H1 (cell line): ENCODE measurements around the gene MYO5B. TPM values are rescaled to one million over a fixed set of nuclear protein-coding genes. Genes with fewer than 3 reads are reported as not detected.

ENCODE experiments used
- CTCF ChIA-PET: fragments of 300-600 bp; sonication (Branson Sonifier 250); formaldehyde crosslinking; loops from one replicate; lab custom pipeline; 2021; ENCODE audit not compliant: partially characterized antibody; lab: Charles Lee
- POLR2A ChIA-PET: fragments of 300-600 bp; sonication (Branson Sonifier 250); formaldehyde crosslinking; loops from one replicate; lab custom pipeline; 2021; ENCODE audit warnings: inconsistent platforms; ENCODE audit not compliant: partially characterized antibody; lab: Charles Lee
- DNase-seq, 2 experiments: peaks; one replicate each; pipeline versions ENCODE4 v3.0.0 to v3.0.0-alpha.2; 2010 to 2022; ENCODE audit warnings: low spot score in 2 of 2, low read depth in 1 of 2, mixed read lengths in 1 of 2
- FAIRE-seq: peaks from 2 replicates; lab custom pipeline; 2011; peaks lifted over from hg19 to GRCh38; lab: Jason Lieb, UNC
- H2AFZ ChIP-seq: 2 replicates; pipeline ENCODE4 v1.8.1; 2012; ENCODE audit warnings: low read length, inconsistent platforms
- H2AK5ac ChIP-seq: 2 replicates; pipeline ENCODE4 v1.6.1; 2013; ENCODE audit warnings: low read depth, low read length
- H2BK120ac ChIP-seq: replicated peaks from 2 replicates; pipeline ENCODE3; 2013; ENCODE audit warnings: low read depth, low read length, inconsistent platforms
- H2BK12ac ChIP-seq: 2 replicates; pipeline ENCODE4 v1.6.1; 2013; ENCODE audit warnings: low read depth, low read length
- H2BK15ac ChIP-seq: 2 replicates; pipeline ENCODE4 v1.6.1; 2013; ENCODE audit warnings: low read length
- H2BK20ac ChIP-seq: 2 replicates; pipeline ENCODE4 v1.6.1; 2013; ENCODE audit warnings: low read length
- H2BK5ac ChIP-seq: 2 replicates; pipeline ENCODE4 v1.6.1; 2013; ENCODE audit warnings: low read depth, low read length
- H3K14ac ChIP-seq: 2 replicates; pipeline ENCODE4 v1.6.1; 2013; ENCODE audit warnings: inconsistent platforms; ENCODE audit not compliant: insufficient read length
- H3K18ac ChIP-seq: 2 replicates; pipeline ENCODE4 v1.6.1; 2013; ENCODE audit warnings: low read length; ENCODE audit errors: extremely low read depth
- H3K23ac ChIP-seq: 2 replicates; pipeline ENCODE4 v1.6.1; 2013; ENCODE audit warnings: inconsistent platforms; ENCODE audit not compliant: insufficient read length
- H3K23me2 ChIP-seq: 2 replicates; pipeline ENCODE4 v1.6.1; 2013; ENCODE audit warnings: low read depth, low read length
- H3K27ac ChIP-seq: 2 replicates; pipeline ENCODE4 v1.6.1; 2011; ENCODE audit warnings: low read depth, low read length, inconsistent platforms
- H3K27me3 ChIP-seq, 4 experiments: replicated peaks in 1 of 4; 1 replicate in 1 of 4; 2 replicates in 3 of 4; pipeline versions ENCODE4 v1.6.1 to v1.8.1; 2011 to 2013; ENCODE audit warnings: low read length in 3 of 4, mild to moderate bottlenecking in 3 of 4, inconsistent platforms in 2 of 4, mixed read lengths in 2 of 4, moderate library complexity in 1 of 4; ENCODE audit not compliant: control insufficient read depth in 3 of 4, insufficient read depth in 3 of 4; ENCODE audit errors: extremely low read depth in 1 of 4
- H3K36me3 ChIP-seq, 4 experiments: 2 replicates each; pipeline versions ENCODE4 v1.6.1 to v1.8.1; 2011 to 2013; ENCODE audit warnings: mild to moderate bottlenecking in 4 of 4, low read length in 3 of 4, moderate library complexity in 2 of 4, control low read depth in 1 of 4, inconsistent platforms in 1 of 4; ENCODE audit not compliant: insufficient read depth in 4 of 4, control insufficient read depth in 2 of 4
- H3K4ac ChIP-seq: replicated peaks from 2 replicates; pipeline ENCODE3; 2013; ENCODE audit warnings: low read length, low read depth, mixed read lengths, inconsistent platforms; ENCODE audit not compliant: insufficient read length
- H3K4me1 ChIP-seq, 4 experiments: replicated peaks in 1 of 4; 1 replicate in 1 of 4; 2 replicates in 3 of 4; pipeline versions ENCODE4 v1.6.1 to v1.8.1; 2011 to 2013; ENCODE audit warnings: low read length in 3 of 4, inconsistent platforms in 2 of 4, mixed read lengths in 1 of 4; ENCODE audit not compliant: insufficient read depth in 4 of 4, control insufficient read depth in 3 of 4
- H3K4me2 ChIP-seq, 2 experiments: 2 replicates each; pipeline versions ENCODE4 v1.6.1 to v1.8.1; 2011 to 2013; ENCODE audit warnings: low read depth in 2 of 2, low read length in 2 of 2, control low read depth in 1 of 2, inconsistent platforms in 1 of 2, mild to moderate bottlenecking in 1 of 2; ENCODE audit not compliant: insufficient read depth in 1 of 2
- H3K4me3 ChIP-seq, 4 experiments: fragments of 200-600, 300-600 bp in 1 of 4; sonication (generic), shearing (Covaris generic), sonication (Bioruptor Twin) in 1 of 4; 2 replicates each; pipeline versions ENCODE4 v1.5.1 to v1.8.1; 2011 to 2016; ENCODE audit warnings: low read length in 4 of 4, low read depth in 3 of 4, control low read depth in 2 of 4, inconsistent platforms in 2 of 4, mild to moderate bottlenecking in 2 of 4, mixed read lengths in 1 of 4, moderate library complexity in 1 of 4; ENCODE audit not compliant: insufficient read depth in 2 of 4; ENCODE audit errors: extremely low read depth in 1 of 4
- H3K56ac ChIP-seq: replicated peaks from 2 replicates; pipeline ENCODE3; 2013; ENCODE audit warnings: low read depth, mild to moderate bottlenecking, mixed read lengths, low read length, inconsistent platforms; ENCODE audit not compliant: insufficient read length
- H3K79me1 ChIP-seq: 2 replicates; pipeline ENCODE4 v1.6.1; 2013; ENCODE audit warnings: low read depth, low read length, control low read depth
- H3K79me2 ChIP-seq, 2 experiments: 2 replicates each; pipeline versions ENCODE4 v1.6.1 to v1.8.1; 2012 to 2013; ENCODE audit warnings: low read length in 2 of 2, mild to moderate bottlenecking in 2 of 2, inconsistent platforms in 1 of 2; ENCODE audit not compliant: insufficient read depth in 2 of 2, control insufficient read depth in 1 of 2
- H3K9ac ChIP-seq, 4 experiments: replicated peaks in 1 of 4; 1 replicate in 1 of 4; 2 replicates in 3 of 4; pipeline versions ENCODE4 v1.6.1 to v1.8.1; 2011 to 2013; ENCODE audit warnings: low read depth in 3 of 4, low read length in 3 of 4, control low read depth in 2 of 4, mild to moderate bottlenecking in 2 of 4, moderate library complexity in 2 of 4, inconsistent platforms in 1 of 4; ENCODE audit errors: extremely low read depth in 1 of 4
- H3K9me3 ChIP-seq, 2 experiments: 2 replicates each; pipeline versions ENCODE4 v1.6.1 to v1.8.1; 2012 to 2013; ENCODE audit warnings: mild to moderate bottlenecking in 2 of 2, moderate library complexity in 2 of 2, control low read depth in 1 of 2, inconsistent platforms in 1 of 2, low read depth in 1 of 2, low read length in 1 of 2, mixed read lengths in 1 of 2; ENCODE audit not compliant: insufficient read depth in 2 of 2
- H4K20me1 ChIP-seq, 2 experiments: replicated peaks in 1 of 2; 2 replicates each; pipeline versions ENCODE3 to v1.8.1; 2011 to 2013; ENCODE audit warnings: inconsistent platforms in 2 of 2, low read length in 2 of 2, mild to moderate bottlenecking in 1 of 2; ENCODE audit not compliant: insufficient read depth in 2 of 2, control insufficient read depth in 1 of 2
- H4K5ac ChIP-seq: 2 replicates; pipeline ENCODE4 v1.6.1; 2013; ENCODE audit warnings: low read length, low read depth, mixed read lengths, inconsistent platforms; ENCODE audit not compliant: insufficient read length
- H4K8ac ChIP-seq: 2 replicates; pipeline ENCODE4 v1.8.0; 2013; ENCODE audit warnings: mild to moderate bottlenecking, moderate library complexity, low read length, inconsistent platforms; ENCODE audit not compliant: insufficient read depth; ENCODE audit errors: extremely low read depth
- H4K91ac ChIP-seq: replicated peaks from 2 replicates; pipeline ENCODE3; 2013; ENCODE audit warnings: low read length, mixed read lengths, inconsistent platforms; ENCODE audit not compliant: insufficient read length
- CEBPB ChIP-seq: IDR thresholded peaks from 2 replicates; pipeline ENCODE4 v1.6.1; 2012; ENCODE audit warnings: low read depth, low read length
- EP300 ChIP-seq, 2 experiments: IDR thresholded peaks; 1 replicate in 1 of 2; 2 replicates in 1 of 2; pipeline ENCODE4 v1.6.1; 2011 to 2012; ENCODE audit warnings: low read depth in 2 of 2, low read length in 2 of 2, mild to moderate bottlenecking in 2 of 2, borderline replicate concordance in 1 of 2, inconsistent platforms in 1 of 2, moderate library complexity in 1 of 2
- HDAC6 ChIP-seq: IDR thresholded peaks from one replicate; pipeline ENCODE4 v1.7.1; 2012; ENCODE audit warnings: low read depth, mild to moderate bottlenecking, inconsistent platforms, low read length, moderate library complexity
- JUND ChIP-seq: IDR thresholded peaks from 2 replicates; pipeline ENCODE4 v1.6.1; 2011; ENCODE audit warnings: mild to moderate bottlenecking, improper control_type of control experiment, low read length
- KDM1A ChIP-seq: fragments of 200-600, 300-600 bp; sonication (generic); IDR thresholded peaks from 2 replicates; pipeline ENCODE4 v1.7.1; 2016; ENCODE audit warnings: mild to moderate bottlenecking, low read length, borderline replicate concordance
- SUZ12 ChIP-seq: fragments of 200-600 bp; sonication (generic); IDR thresholded peaks from 2 replicates; pipeline ENCODE4 v1.6.1; 2012; ENCODE audit warnings: mild to moderate bottlenecking, inconsistent platforms, low read length, moderate library complexity, mixed read lengths
- TCF12 ChIP-seq: IDR thresholded peaks from 2 replicates; pipeline ENCODE4 v1.6.1; 2011; ENCODE audit warnings: low read depth, mild to moderate bottlenecking, low read length
- TEAD4 ChIP-seq: IDR thresholded peaks from 2 replicates; pipeline ENCODE4 v1.6.1; 2012; ENCODE audit warnings: low read depth, low read length, inconsistent platforms, mixed read lengths
- YY1 ChIP-seq: IDR thresholded peaks from 2 replicates; pipeline ENCODE4 v1.6.1; 2011; ENCODE audit warnings: low read depth, mild to moderate bottlenecking, low read length
- ZNF274 ChIP-seq: IDR thresholded peaks from 2 replicates; pipeline ENCODE4 v1.7.0; 2012; ENCODE audit warnings: low read length, borderline replicate concordance; ENCODE audit errors: extremely low read depth
- WGBS, 2 experiments: shearing (Covaris generic) in 1 of 2; methylation state at CpG; one replicate each; pipeline versions ENCODE4 v1.1.6 to v1.1.7; 2013 to 2015; ENCODE audit warnings: low lambda C conversion rate in 2 of 2, mixed read lengths in 2 of 2, inconsistent platforms in 1 of 2, low coverage in 1 of 2, missing lambda C conversion rate in 1 of 2; ENCODE audit not compliant: insufficient replicate concordance in 2 of 2, insufficient coverage in 1 of 2, insufficient read length in 1 of 2; ENCODE audit errors: extremely low coverage in 1 of 2, missing lambda C conversion rate in 1 of 2; 5-methylcytosine and 5-hydroxymethylcytosine counted together
- polyA plus RNA-seq, 7 experiments: library from polyadenylated mRNA; depleted of rRNA in 3 of 7; stranded (reverse) in 5 of 7; unstranded in 2 of 7; fragments of >200 nt in 5 of 7; fragments of 200-250 nt in 2 of 7; gene quantifications; 1 replicate in 5 of 7; 2 replicates in 1 of 7; 4 replicates in 1 of 7; pipeline versions ENCODE4 v1.2.1 to v1.2.3, GENCODE V29; 2011 to 2013; ENCODE audit warnings: missing spikeins in 2 of 7, mixed read lengths in 2 of 7
- total RNA-seq: library from RNA; stranded (reverse); fragmentation: NEBNext Ultra II Directional; extraction: Animal tissue kit (Norgen Biotek cat#: 25700); gene quantifications from 2 replicates; pipeline ENCODE4 v1.2.1, GENCODE V29; 2021
- TF ChIP-seq, protein P1 (sequence below), 3 experiments: IDR thresholded peaks; 1 replicate in 2 of 3; 2 replicates in 1 of 3; pipeline versions ENCODE4 v1.5.1 to v1.6.1; 2011; ENCODE audit warnings: low read length in 3 of 3, mild to moderate bottlenecking in 3 of 3, inconsistent platforms in 2 of 3, low read depth in 1 of 3, moderate library complexity in 1 of 3; ENCODE audit not compliant: insufficient read depth in 1 of 3; ENCODE audit errors: control extremely low read depth in 1 of 3

The MYO5B gene
- total and polyA plus RNA-seq, 2 of the 8 experiments (the other 6 are each of a cell fraction or from before 2014, with no cell fraction given) = 6.4 to 7.7 TPM

DNA sequence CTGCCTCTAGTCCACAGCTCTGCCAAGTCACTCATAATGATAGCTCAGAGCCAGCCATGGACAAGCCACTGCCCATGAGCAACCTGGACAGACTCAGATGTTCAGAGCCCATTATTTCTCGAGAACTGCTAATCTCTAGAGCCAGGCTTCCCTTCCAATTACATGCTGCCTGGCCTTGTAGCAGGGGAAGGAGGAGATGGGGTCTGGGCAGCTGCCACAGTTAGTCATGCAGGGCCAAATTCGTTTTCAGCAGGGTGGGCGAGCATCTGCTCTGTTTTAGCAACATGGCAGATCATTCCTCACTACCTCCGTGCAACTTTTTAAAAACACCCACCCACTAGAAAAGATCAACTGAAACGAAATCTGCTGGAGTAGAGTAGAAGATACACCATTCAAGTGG is 141.8 kb downstream of the MYO5B start:
- Histone ChIP-seq H4K20me1 (no peaks in the 10 kb centered on the region), H2BK120ac (no peak overlapping the region), H3K23me2 (no peaks in the 10 kb centered on the region), H4K91ac (no peak overlapping the region), H3K4me2 (no peak overlapping the region), H3K79me2 (no peaks in the 10 kb centered on the region), H3K36me3 (no peaks in the 10 kb centered on the region), H3K27me3 (no peaks in the 10 kb centered on the region), H3K27ac (no peak overlapping the region), H3K9me3 (no peaks in the 10 kb centered on the region), H3K4me3 (no peak overlapping the region), H2AFZ (no peak overlapping the region), H3K14ac (no peak overlapping the region), H3K9ac (no peak overlapping the region), H3K23ac (no peak overlapping the region), H4K5ac (no peak overlapping the region), H2AK5ac (no peak overlapping the region), H3K4me1 (no peaks in the 10 kb centered on the region), H3K18ac (no peak overlapping the region), H3K79me1 (no peaks in the 10 kb centered on the region), H2BK5ac (no peak overlapping the region), H2BK12ac (no peak overlapping the region), H3K4ac (no peak overlapping the region), H3K56ac (no peak overlapping the region), H2BK15ac (no peak overlapping the region), H4K8ac (no peak overlapping the region), H2BK20ac (no peak overlapping the region)
- ChIA-PET POLR2A (no interaction called here), CTCF (interaction anchor here (0.6 to 6.1 kb wide), 4 partner anchors 8 to 151 kb away, joined by 3 to 30 read pairs (median 5); partner anchors contain the start of gene MYO5B)
- FAIRE-seq (no peak), DNase-seq (no peak)
- 93% methylated on average over 5 of the region's 5 CpGs; no CpG with 5 or more reads in 1 of the 2 experiments for WGBS, 2 experiments
- TF ChIP-seq KDM1A = no peak
- no peak for TF ChIP-seq EP300 (IDR thresholded peaks at IDR 0.05; ENCODE audit: borderline replicate concordance in 1 of 2, low read depth in 2 of 2, low read length in 2 of 2)
- no peak for TF ChIP-seq CEBPB
- TF ChIP-seq ZNF274 = no peak
- TF ChIP-seq, protein P1, sequence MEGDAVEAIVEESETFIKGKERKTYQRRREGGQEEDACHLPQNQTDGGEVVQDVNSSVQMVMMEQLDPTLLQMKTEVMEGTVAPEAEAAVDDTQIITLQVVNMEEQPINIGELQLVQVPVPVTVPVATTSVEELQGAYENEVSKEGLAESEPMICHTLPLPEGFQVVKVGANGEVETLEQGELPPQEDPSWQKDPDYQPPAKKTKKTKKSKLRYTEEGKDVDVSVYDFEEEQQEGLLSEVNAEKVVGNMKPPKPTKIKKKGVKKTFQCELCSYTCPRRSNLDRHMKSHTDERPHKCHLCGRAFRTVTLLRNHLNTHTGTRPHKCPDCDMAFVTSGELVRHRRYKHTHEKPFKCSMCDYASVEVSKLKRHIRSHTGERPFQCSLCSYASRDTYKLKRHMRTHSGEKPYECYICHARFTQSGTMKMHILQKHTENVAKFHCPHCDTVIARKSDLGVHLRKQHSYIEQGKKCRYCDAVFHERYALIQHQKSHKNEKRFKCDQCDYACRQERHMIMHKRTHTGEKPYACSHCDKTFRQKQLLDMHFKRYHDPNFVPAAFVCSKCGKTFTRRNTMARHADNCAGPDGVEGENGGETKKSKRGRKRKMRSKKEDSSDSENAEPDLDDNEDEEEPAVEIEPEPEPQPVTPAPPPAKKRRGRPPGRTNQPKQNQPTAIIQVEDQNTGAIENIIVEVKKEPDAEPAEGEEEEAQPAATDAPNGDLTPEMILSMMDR (IDR thresholded peaks at IDR 0.05; ENCODE audit: control extremely low read depth in 1 of 3, insufficient read depth in 1 of 3, low read depth in 1 of 3, low read length in 3 of 3) = no peak
- no peak for TF ChIP-seq TEAD4
- TF ChIP-seq HDAC6 = no peak
- no peak for TF ChIP-seq YY1
- no peak for TF ChIP-seq TCF12
- no peak for TF ChIP-seq JUND
- TF ChIP-seq SUZ12 = no peak
